CD4-positive, CD25-positive, alpha-beta regulatory T cell (primary cell): ENCODE results near the gene CALD1. TPM values are rescaled to one million over a fixed set of nuclear protein-coding genes. Genes with fewer than 3 reads are reported as not detected.

Experiments
- ATAC-seq, 2 donors: fragments of 150-1000 bp; cut with Tn5 transposase; one replicate each; pipeline ENCODE4 v1.10.0; 2021; ENCODE audit warnings: low read depth in 2 of 2, moderate number of reproducible peaks in 2 of 2, moderate library complexity in 1 of 2
- DNase-seq, 3 donors: peaks; one replicate each; pipeline versions ENCODE4 v3.0.0 to v3.0.0-alpha.2; 2012 to 2022; ENCODE audit warnings: mixed read lengths in 1 of 3
- H3K27ac ChIP-seq: one replicate; pipeline ENCODE4 v1.7.0; 2013; ENCODE audit warnings: mild to moderate bottlenecking, low read length; ENCODE audit not compliant: insufficient read depth, poor library complexity, severe bottlenecking
- H3K27me3 ChIP-seq: one replicate; pipeline ENCODE4 v1.7.0; 2013; ENCODE audit warnings: low read length; ENCODE audit not compliant: control insufficient read depth, insufficient read depth
- H3K36me3 ChIP-seq: one replicate; pipeline ENCODE4 v1.7.0; 2013; ENCODE audit warnings: mild to moderate bottlenecking, low read length, moderate library complexity; ENCODE audit not compliant: control insufficient read depth, insufficient read depth
- H3K4me1 ChIP-seq: 2 replicates; pipeline ENCODE4 v1.7.0; 2013; ENCODE audit warnings: mild to moderate bottlenecking, low read length; ENCODE audit not compliant: insufficient read depth, control insufficient read depth, poor library complexity, severe bottlenecking
- H3K4me3 ChIP-seq: one replicate; pipeline ENCODE4 v1.7.0; 2013; ENCODE audit warnings: low read depth, mild to moderate bottlenecking, low read length, moderate library complexity
- H3K9me3 ChIP-seq, 2 experiments: 1 replicate in 1 of 2; 2 replicates in 1 of 2; pipeline ENCODE4 v1.7.0; 2013; ENCODE audit warnings: low read length in 2 of 2, mild to moderate bottlenecking in 1 of 2, moderate library complexity in 1 of 2; ENCODE audit not compliant: control insufficient read depth in 2 of 2
- H3K27ac Mint-ChIP-seq, 3 donors: one replicate each; pipeline ENCODE4 v1.8.0; 2020 to 2022; ENCODE audit warnings: mild to moderate bottlenecking in 3 of 3, mixed read lengths in 3 of 3, moderate library complexity in 2 of 3
- H3K27me3 Mint-ChIP-seq: one replicate; pipeline ENCODE4 v1.8.0; 2022; ENCODE audit warnings: mild to moderate bottlenecking, mixed read lengths
- H3K36me3 Mint-ChIP-seq: one replicate; pipeline ENCODE4 v1.8.0; 2020; ENCODE audit warnings: mixed read lengths
- H3K4me1 Mint-ChIP-seq, 4 donors: one replicate each; pipeline ENCODE4 v1.8.0; 2020 to 2022; ENCODE audit warnings: mixed read lengths in 4 of 4, mild to moderate bottlenecking in 1 of 4
- H3K4me3 Mint-ChIP-seq, 4 donors: one replicate each; pipeline ENCODE4 v1.8.0; 2020 to 2022; ENCODE audit warnings: mild to moderate bottlenecking in 4 of 4, mixed read lengths in 4 of 4, moderate library complexity in 3 of 4
- H3K9me3 Mint-ChIP-seq, 7 donors: one replicate each; pipeline ENCODE4 v1.8.0; 2020 to 2022; ENCODE audit warnings: mixed read lengths in 7 of 7, mild to moderate bottlenecking in 3 of 7, moderate library complexity in 2 of 7
- polyA plus RNA-seq, 4 donors: library from polyadenylated mRNA; unstranded; fragments of 300-500 nt; fragmentation: Illumina TruSeq; gene quantifications; one replicate each; pipeline ENCODE4 v1.2.3, GENCODE V29; 2021
- total RNA-seq: library from RNA; stranded (reverse); gene quantifications from one replicate; pipeline ENCODE4 v1.2.3, GENCODE V29; 2022

The CALD1 gene
- total and polyA plus RNA-seq, 5 donors from 2014 or later: 0.10 to 3.9 (median 0.17) TPM; not detected in 2

DNA sequence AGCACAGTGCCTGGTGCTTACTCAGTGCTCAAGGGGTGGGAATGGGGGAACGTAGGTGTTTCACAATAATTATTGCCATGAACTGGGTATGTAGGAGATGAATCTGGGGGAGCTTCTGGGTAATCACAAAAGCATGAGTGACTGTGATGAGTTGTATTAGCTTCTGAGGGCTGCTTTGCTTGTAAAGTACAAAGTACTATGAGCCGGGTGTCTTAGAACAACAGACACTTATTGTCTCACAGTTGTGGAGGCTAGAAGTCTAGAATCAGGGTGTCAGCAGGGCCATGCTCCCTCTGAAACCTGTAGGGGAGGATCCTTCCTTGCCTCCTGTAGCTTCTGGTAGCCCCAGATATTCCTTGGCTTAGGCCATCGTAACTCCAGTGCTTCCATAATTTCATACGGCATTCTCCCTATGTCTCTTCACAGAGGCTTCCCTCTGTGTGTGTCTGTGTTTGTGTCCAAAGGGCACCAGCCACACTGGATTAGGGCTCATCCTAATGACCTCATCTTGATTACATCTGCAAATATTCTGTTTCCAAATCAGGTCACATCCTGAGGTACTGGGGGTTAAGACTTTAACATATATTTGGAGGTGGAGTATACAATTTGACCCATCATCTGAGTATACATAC is 122.1 kb downstream of the CALD1 start:
- no peak for ATAC-seq

GRCh38 chr7:134902058-134902457 is 122.6 kb downstream of the CALD1 start:
- no peak overlapping the region for H3K4me3 ChIP-seq
- peaks cover 0 to 1% (median 0%) of the 10 kb centered on the region in 7 donors for H3K9me3 Mint-ChIP-seq
- DNase-seq (no peak), ATAC-seq (no peak)
- H3K27me3 ChIP-seq: no peaks in the 10 kb centered on the region
- no peak overlapping the region for H3K4me3 Mint-ChIP-seq
- no peak overlapping the region for H3K27ac Mint-ChIP-seq
- H3K9me3 ChIP-seq: no peaks in the 10 kb centered on the region
- peaks cover 4% of the 10 kb centered on the region for H3K27me3 Mint-ChIP-seq
- no peaks in the 10 kb centered on the region for H3K4me1 Mint-ChIP-seq
- H3K36me3 ChIP-seq: no peaks in the 10 kb centered on the region
- H3K27ac ChIP-seq: no peak overlapping the region
- H3K36me3 Mint-ChIP-seq: no peaks in the 10 kb centered on the region
- H3K4me1 ChIP-seq: no peaks in the 10 kb centered on the region

More for the DNA sequence above, 122.1 kb downstream of the CALD1 start:
- Mint-ChIP-seq H3K4me1 (no peaks in the 10 kb centered on the region), H3K27me3 (peaks cover 4% of the 10 kb centered on the region), H3K36me3 (no peaks in the 10 kb centered on the region), H3K27ac (no peak overlapping the region), H3K4me3 (no peak overlapping the region), H3K9me3 (peaks cover 0 to 6% (median 1%) of the 10 kb centered on the region in 7 donors)
- Histone ChIP-seq H3K4me1 (no peaks in the 10 kb centered on the region), H3K36me3 (no peaks in the 10 kb centered on the region), H3K9me3 (peaks cover 0 to 2% of the 10 kb centered on the region in 2 experiments), H3K4me3 (no peak overlapping the region), H3K27ac (no peak overlapping the region), H3K27me3 (no peaks in the 10 kb centered on the region)
- DNase-seq: no peak

DNA sequence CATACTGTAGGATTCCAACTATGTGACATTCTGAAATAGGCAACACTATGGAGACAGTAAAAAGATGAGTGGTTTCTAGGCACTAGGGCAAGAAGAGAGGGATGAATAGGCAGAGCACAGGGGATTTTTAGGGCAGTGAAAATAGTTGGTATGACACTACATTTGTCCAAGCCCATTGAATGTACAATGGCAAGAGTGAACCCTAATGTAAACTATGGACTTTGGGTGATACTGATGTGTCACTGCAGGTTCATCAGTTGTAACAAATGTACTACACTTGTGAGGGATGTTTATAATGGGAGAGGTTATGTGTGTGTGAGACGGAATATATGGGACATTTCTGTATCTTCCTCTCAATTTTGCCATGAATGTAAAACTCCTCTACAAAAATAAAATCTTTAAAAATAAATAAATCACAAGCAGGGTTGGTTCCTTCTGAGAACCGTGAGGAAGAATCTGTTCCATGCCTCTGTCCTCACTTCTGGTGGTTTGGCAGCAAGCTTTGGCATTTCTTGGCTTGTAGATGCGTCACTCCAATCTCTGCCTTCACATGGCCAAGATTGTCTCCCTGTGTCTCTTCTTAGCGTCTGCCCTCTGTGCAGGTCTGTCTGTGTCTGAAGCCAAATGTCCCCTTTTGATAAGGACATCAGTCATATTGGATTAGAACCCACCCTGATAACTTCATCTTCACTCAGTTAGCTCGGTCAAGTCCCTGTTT is 123.8 kb downstream of the CALD1 start:
- no peaks in the 10 kb centered on the region for H3K36me3 ChIP-seq
- no peaks in the 10 kb centered on the region for H3K9me3 ChIP-seq
- no peak overlapping the region for H3K27ac Mint-ChIP-seq
- no peak overlapping the region for H3K4me3 Mint-ChIP-seq
- no peaks in the 10 kb centered on the region for H3K4me1 Mint-ChIP-seq
- DNase-seq: no peak
- H3K36me3 Mint-ChIP-seq: no peaks in the 10 kb centered on the region
- H3K4me3 ChIP-seq: no peak overlapping the region
- ATAC-seq: no peak
- H3K27me3 Mint-ChIP-seq: peaks cover 4% of the 10 kb centered on the region
- H3K27ac ChIP-seq: no peak overlapping the region
- no peaks in the 10 kb centered on the region for H3K27me3 ChIP-seq
- no peaks in the 10 kb centered on the region for H3K9me3 Mint-ChIP-seq
- no peaks in the 10 kb centered on the region for H3K4me1 ChIP-seq

DNA sequence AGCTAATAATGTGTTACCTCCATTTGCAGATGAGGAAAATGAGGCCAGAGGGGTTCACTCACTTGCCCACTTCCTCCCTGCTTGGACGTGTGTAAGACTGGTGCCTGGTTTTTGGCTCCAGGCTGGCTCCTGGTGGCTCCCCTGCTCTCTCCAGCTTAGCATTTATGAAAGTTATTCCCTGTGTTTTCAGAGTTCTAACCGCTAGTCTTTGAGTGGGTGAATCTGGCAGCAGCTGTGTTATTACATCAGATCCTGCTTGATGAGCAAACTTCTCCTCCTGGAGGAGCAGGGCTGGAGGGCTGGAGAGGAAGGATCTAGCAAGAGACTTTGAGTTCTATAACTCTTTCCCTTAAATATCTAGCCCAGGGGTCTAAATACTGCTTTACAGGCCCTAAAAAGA is 125.9 kb downstream of the CALD1 start:
- H3K27me3 Mint-ChIP-seq: peaks cover 4% of the 10 kb centered on the region
- H3K36me3 Mint-ChIP-seq: no peaks in the 10 kb centered on the region
- H3K4me1 ChIP-seq: no peaks in the 10 kb centered on the region
- H3K9me3 ChIP-seq: no peaks in the 10 kb centered on the region
- no peaks in the 10 kb centered on the region for H3K9me3 Mint-ChIP-seq
- no peaks in the 10 kb centered on the region for H3K36me3 ChIP-seq
- H3K4me3 Mint-ChIP-seq: no peak overlapping the region
- DNase-seq (no peak), ATAC-seq (no peak)
- H3K4me3 ChIP-seq: no peak overlapping the region
- H3K27ac Mint-ChIP-seq: no peak overlapping the region
- no peak overlapping the region for H3K27ac ChIP-seq
- no peaks in the 10 kb centered on the region for H3K4me1 Mint-ChIP-seq
- no peaks in the 10 kb centered on the region for H3K27me3 ChIP-seq

DNA sequence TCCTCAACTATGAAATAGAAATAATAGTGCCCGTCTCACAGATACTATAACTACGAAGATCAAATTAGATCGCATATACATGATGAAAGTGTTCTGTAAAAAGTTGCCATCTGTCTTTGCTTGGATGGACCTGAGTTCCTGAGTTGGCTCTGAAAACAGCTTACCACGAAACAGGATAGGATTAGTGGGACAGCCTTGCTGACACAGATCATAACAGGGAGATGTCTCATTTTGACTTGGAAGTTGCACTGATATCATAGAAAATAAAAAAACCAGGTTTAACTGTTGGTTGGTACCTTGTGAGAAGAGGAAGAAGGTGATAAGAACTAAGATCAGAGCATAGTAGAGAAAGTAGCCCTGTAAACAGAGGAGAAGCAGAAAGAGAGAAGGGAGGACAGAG is 127.6 kb downstream of the CALD1 start:
- Mint-ChIP-seq H3K36me3 (no peaks in the 10 kb centered on the region), H3K27ac (no peak overlapping the region), H3K4me1 (no peaks in the 10 kb centered on the region), H3K9me3 (no peaks in the 10 kb centered on the region), H3K4me3 (no peak overlapping the region), H3K27me3 (peaks cover 4% of the 10 kb centered on the region)
- Histone ChIP-seq H3K4me1 (no peaks in the 10 kb centered on the region), H3K27me3 (no peaks in the 10 kb centered on the region), H3K9me3 (no peaks in the 10 kb centered on the region), H3K27ac (no peak overlapping the region), H3K4me3 (no peak overlapping the region), H3K36me3 (no peaks in the 10 kb centered on the region)
- ATAC-seq (no peak), DNase-seq (no peak)

GRCh38 chr7:134907639-134908038 is 128.2 kb downstream of the CALD1 start:
- no peak for DNase-seq
- Mint-ChIP-seq H3K36me3 (no peaks in the 10 kb centered on the region), H3K27me3 (peaks cover 4% of the 10 kb centered on the region), H3K4me3 (no peak overlapping the region), H3K4me1 (no peaks in the 10 kb centered on the region), H3K9me3 (no peaks in the 10 kb centered on the region), H3K27ac (no peak overlapping the region)
- no peak overlapping the region for H3K4me3 ChIP-seq
- no peaks in the 10 kb centered on the region for H3K4me1 ChIP-seq
- no peaks in the 10 kb centered on the region for H3K36me3 ChIP-seq
- H3K27ac ChIP-seq: no peak overlapping the region
- H3K9me3 ChIP-seq: no peaks in the 10 kb centered on the region
- H3K27me3 ChIP-seq: no peaks in the 10 kb centered on the region
- no peak for ATAC-seq

- DNase-seq (peak in 1 of 3 donors; percentile 43), ATAC-seq (no peak)
- H3K27me3 ChIP-seq: no peaks in the 10 kb centered on the region
- H3K9me3 Mint-ChIP-seq: no peaks in the 10 kb centered on the region
- peaks cover 4% of the 10 kb centered on the region for H3K27me3 Mint-ChIP-seq
- no peaks in the 10 kb centered on the region for H3K36me3 Mint-ChIP-seq
- no peaks in the 10 kb centered on the region for H3K9me3 ChIP-seq
- no peaks in the 10 kb centered on the region for H3K4me1 Mint-ChIP-seq
- no peak overlapping the region for H3K4me3 ChIP-seq
- H3K4me1 ChIP-seq: no peaks in the 10 kb centered on the region
- no peak overlapping the region for H3K4me3 Mint-ChIP-seq
- no peak overlapping the region for H3K27ac ChIP-seq
- no peak overlapping the region for H3K27ac Mint-ChIP-seq
- no peaks in the 10 kb centered on the region for H3K36me3 ChIP-seq
Observed at GRCh38 chr7:134908289-134908688, 128.9 kb downstream of the CALD1 start.
